GM12878 (cell line): Measurements from ENCODE around the gene SESN3. TPM values are rescaled to one million over a fixed set of nuclear protein-coding genes. Genes with fewer than 3 reads are reported as not detected.

Source experiments
- ATF3 ChIP-seq: IDR thresholded peaks from 2 replicates; pipeline ENCODE4 v1.6.1; 2011; ENCODE audit warnings: low read depth, mild to moderate bottlenecking, low read length, moderate library complexity, borderline replicate concordance; ENCODE audit errors: extremely low read depth
- CHD2 ChIP-seq: IDR thresholded peaks from 2 replicates; pipeline ENCODE4 v1.6.1; 2011; ENCODE audit warnings: low read depth, low read length, improper control_type of control experiment, borderline replicate concordance
- HCFC1 ChIP-seq: fragments of 150-350 bp; IDR thresholded peaks from 2 replicates; pipeline ENCODE4 v1.6.1; 2014; ENCODE audit warnings: low read length
- KDM1A ChIP-seq: fragments of 200-600 bp; sonication (generic); IDR thresholded peaks from 2 replicates; pipeline ENCODE4 v1.6.1; 2016; ENCODE audit warnings: borderline replicate concordance
- MTA3 ChIP-seq: IDR thresholded peaks from 2 replicates; pipeline ENCODE4 v1.6.1; 2012; ENCODE audit warnings: low read length, inconsistent platforms, borderline replicate concordance
- NFYB ChIP-seq: IDR thresholded peaks from 2 replicates; pipeline ENCODE4 v1.6.1; 2011; ENCODE audit warnings: low read depth, mild to moderate bottlenecking, low read length, improper control_type of control experiment, moderate library complexity; ENCODE audit not compliant: insufficient read depth
- NR2C1 ChIP-seq: fragments of 450-650 bp; IDR thresholded peaks from 2 replicates; pipeline ENCODE4 v1.6.1; 2017; ENCODE audit warnings: antibody characterized with exemption, mild to moderate bottlenecking, moderate library complexity
- NRF1 ChIP-seq: conservative IDR thresholded peaks from 2 replicates; pipeline ENCODE4 v1.6.1; 2011; ENCODE audit warnings: mild to moderate bottlenecking, low read depth, low read length, improper control_type of control experiment
- RBBP5 ChIP-seq: fragments of 200-600 bp; sonication (generic); conservative IDR thresholded peaks from 2 replicates; pipeline ENCODE4 v1.6.1; 2016
- RUNX3 ChIP-seq: IDR thresholded peaks from 2 replicates; pipeline ENCODE4 v1.6.1; 2012; ENCODE audit warnings: low read length, inconsistent platforms
- SREBF1 ChIP-seq: IDR thresholded peaks from 2 replicates; pipeline ENCODE4 v1.6.1; 2012; ENCODE audit warnings: mild to moderate bottlenecking, low read length
- SUPT20H ChIP-seq: IDR thresholded peaks from 2 replicates; pipeline ENCODE4 v1.6.1; 2011; ENCODE audit warnings: low read depth, mild to moderate bottlenecking, low read length, moderate library complexity, borderline replicate concordance; ENCODE audit not compliant: control insufficient read depth
- USF2 ChIP-seq: IDR thresholded peaks from 2 replicates; pipeline ENCODE4 v1.6.1; 2011; ENCODE audit warnings: low read depth, low read length, improper control_type of control experiment, borderline replicate concordance
- ZNF592 ChIP-seq: fragments of 450-650 bp; IDR thresholded peaks from 2 replicates; pipeline ENCODE4 v1.6.1; 2017; ENCODE audit warnings: mild to moderate bottlenecking, moderate library complexity
- polyA plus RNA-seq, 11 experiments: library from polyadenylated mRNA; depleted of rRNA in 4 of 11; unstranded in 6 of 11; stranded (reverse) in 5 of 11; fragments of >200 nt; fragmentation: Nextera tagmentation in 4 of 11; fragmentation: Illumina TruSeq in 1 of 11; extraction: Ambion mirVana in 4 of 11; extraction: Trizol in 1 of 11; gene quantifications; 1 replicate in 1 of 11; 2 replicates in 10 of 11; pipeline versions ENCODE4 v1.2.1 to v1.2.3, GENCODE V29; 2011 to 2016; ENCODE audit warnings: inconsistent platforms in 2 of 11, missing spikeins in 2 of 11, low read depth in 1 of 11
- total RNA-seq, 4 experiments: library from RNA; depleted of rRNA in 3 of 4; stranded (reverse); fragments of >200 nt in 3 of 4; fragmentation: Illumina TruSeq in 1 of 4; extraction: Trizol in 1 of 4; gene quantifications; 2 replicates each; pipeline versions ENCODE4 v1.2.1 to v1.2.3, GENCODE V29; 2013 to 2021
- TF ChIP-seq, protein P1 (sequence below): fragments of 450-650 bp; IDR thresholded peaks from 2 replicates; pipeline ENCODE4 v1.6.1; 2017; ENCODE audit warnings: mild to moderate bottlenecking, moderate library complexity
- TF ChIP-seq, protein P2 (sequence below): fragments of 450-650 bp; formaldehyde crosslinking; IDR thresholded peaks from 2 replicates; pipeline ENCODE4 v1.4.0; 2020; ENCODE audit warnings: mild to moderate bottlenecking, moderate library complexity

Gene SESN3
- total and polyA plus RNA-seq, 10 of the 15 experiments (the other 5 are each of a cell fraction or from before 2014, with no cell fraction given), result 0.64 to 6.7 (median 3.0) TPM

DNA sequence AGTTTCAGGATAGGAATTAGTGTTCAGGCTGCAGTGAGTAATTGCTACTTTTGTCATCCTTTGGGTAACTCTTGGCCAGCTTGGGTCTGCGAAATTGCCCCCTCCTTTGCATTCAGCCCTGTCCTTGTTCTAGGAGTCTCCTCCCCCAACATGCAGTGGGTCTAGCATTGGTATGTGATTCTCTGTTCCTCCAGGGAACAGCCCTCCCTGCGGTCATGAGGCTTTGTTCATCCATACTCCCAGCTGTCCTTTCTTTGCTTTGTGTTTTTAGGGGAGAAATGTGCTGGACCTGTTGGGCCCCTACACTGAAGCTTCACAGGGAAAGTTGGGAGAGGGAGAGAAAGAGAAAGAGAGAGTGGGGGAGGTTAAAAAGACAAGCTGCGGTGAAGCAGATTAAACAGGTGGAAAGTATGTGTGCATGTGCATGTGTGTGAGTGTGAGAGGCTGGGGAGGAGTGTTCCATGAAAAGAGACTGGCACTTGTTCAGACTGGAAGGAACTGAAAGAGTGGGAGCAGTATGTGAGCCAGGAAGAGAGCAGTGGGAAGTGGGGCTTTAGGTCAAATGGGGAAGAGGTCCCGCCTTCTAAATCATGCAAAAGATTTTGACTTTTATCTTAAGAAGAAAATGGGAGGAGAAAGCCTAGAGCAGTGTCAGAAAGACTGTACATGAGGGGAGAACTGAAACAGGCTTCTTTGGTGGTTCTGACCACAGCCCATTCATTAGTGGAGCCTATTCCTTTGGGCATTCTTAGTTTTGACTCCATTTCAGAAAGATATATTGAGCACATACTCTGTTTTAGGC lies 17.9 kb upstream of the SESN3 start (continued):
- TF ChIP-seq, protein P1, sequence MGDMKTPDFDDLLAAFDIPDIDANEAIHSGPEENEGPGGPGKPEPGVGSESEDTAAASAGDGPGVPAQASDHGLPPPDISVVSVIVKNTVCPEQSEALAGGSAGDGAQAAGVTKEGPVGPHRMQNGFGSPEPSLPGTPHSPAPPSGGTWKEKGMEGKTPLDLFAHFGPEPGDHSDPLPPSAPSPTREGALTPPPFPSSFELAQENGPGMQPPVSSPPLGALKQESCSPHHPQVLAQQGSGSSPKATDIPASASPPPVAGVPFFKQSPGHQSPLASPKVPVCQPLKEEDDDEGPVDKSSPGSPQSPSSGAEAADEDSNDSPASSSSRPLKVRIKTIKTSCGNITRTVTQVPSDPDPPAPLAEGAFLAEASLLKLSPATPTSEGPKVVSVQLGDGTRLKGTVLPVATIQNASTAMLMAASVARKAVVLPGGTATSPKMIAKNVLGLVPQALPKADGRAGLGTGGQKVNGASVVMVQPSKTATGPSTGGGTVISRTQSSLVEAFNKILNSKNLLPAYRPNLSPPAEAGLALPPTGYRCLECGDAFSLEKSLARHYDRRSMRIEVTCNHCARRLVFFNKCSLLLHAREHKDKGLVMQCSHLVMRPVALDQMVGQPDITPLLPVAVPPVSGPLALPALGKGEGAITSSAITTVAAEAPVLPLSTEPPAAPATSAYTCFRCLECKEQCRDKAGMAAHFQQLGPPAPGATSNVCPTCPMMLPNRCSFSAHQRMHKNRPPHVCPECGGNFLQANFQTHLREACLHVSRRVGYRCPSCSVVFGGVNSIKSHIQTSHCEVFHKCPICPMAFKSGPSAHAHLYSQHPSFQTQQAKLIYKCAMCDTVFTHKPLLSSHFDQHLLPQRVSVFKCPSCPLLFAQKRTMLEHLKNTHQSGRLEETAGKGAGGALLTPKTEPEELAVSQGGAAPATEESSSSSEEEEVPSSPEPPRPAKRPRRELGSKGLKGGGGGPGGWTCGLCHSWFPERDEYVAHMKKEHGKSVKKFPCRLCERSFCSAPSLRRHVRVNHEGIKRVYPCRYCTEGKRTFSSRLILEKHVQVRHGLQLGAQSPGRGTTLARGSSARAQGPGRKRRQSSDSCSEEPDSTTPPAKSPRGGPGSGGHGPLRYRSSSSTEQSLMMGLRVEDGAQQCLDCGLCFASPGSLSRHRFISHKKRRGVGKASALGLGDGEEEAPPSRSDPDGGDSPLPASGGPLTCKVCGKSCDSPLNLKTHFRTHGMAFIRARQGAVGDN, result no peak
- peak; percentile 97 for TF ChIP-seq RUNX3
- TF ChIP-seq KDM1A, result no peak
- TF ChIP-seq RBBP5, result no peak
- TF ChIP-seq HCFC1, result no peak
- TF ChIP-seq SUPT20H, result no peak
- no peak for TF ChIP-seq NFYB
- TF ChIP-seq MTA3, result peak; percentile 86; the same call in 1 of the 2 replicates
- TF ChIP-seq SREBF1, result no peak
- TF ChIP-seq, protein P2, sequence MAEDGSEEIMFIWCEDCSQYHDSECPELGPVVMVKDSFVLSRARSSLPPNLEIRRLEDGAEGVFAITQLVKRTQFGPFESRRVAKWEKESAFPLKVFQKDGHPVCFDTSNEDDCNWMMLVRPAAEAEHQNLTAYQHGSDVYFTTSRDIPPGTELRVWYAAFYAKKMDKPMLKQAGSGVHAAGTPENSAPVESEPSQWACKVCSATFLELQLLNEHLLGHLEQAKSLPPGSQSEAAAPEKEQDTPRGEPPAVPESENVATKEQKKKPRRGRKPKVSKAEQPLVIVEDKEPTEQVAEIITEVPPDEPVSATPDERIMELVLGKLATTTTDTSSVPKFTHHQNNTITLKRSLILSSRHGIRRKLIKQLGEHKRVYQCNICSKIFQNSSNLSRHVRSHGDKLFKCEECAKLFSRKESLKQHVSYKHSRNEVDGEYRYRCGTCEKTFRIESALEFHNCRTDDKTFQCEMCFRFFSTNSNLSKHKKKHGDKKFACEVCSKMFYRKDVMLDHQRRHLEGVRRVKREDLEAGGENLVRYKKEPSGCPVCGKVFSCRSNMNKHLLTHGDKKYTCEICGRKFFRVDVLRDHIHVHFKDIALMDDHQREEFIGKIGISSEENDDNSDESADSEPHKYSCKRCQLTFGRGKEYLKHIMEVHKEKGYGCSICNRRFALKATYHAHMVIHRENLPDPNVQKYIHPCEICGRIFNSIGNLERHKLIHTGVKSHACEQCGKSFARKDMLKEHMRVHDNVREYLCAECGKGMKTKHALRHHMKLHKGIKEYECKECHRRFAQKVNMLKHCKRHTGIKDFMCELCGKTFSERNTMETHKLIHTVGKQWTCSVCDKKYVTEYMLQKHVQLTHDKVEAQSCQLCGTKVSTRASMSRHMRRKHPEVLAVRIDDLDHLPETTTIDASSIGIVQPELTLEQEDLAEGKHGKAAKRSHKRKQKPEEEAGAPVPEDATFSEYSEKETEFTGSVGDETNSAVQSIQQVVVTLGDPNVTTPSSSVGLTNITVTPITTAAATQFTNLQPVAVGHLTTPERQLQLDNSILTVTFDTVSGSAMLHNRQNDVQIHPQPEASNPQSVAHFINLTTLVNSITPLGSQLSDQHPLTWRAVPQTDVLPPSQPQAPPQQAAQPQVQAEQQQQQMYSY, result no peak
- no peak for TF ChIP-seq ATF3
- TF ChIP-seq NR2C1, result no peak
- TF ChIP-seq ZNF592, result no peak
- TF ChIP-seq CHD2, result 0 out of 2 replicates have a peak, but pooled peaks have one; percentile 27
- TF ChIP-seq USF2, result no peak
- no peak for TF ChIP-seq NRF1
